Activated gamma-delta T cell treated with anti-CD3 and anti-CD28 coated beads, Interleukin-2, amount 50 U/mL, for 16 hours (primary cell): ENCODE measurements around the gene SPATA16.
"Not testable (repeated sequence)": the region's sequence is repeated elsewhere in the genome, so short reads cannot be mapped to it uniquely, and the experiment has no call there.

Experiments used
- DNase-seq: peaks from one replicate; pipeline ENCODE4 v3.0.0-alpha.2; 2020; ENCODE audit warnings: low read depth

The SPATA16 gene

GRCh38 chr3:172879381-172879780 is 261.7 kb downstream of the SPATA16 start:
- DNase-seq = not testable (repeated sequence)

DNA sequence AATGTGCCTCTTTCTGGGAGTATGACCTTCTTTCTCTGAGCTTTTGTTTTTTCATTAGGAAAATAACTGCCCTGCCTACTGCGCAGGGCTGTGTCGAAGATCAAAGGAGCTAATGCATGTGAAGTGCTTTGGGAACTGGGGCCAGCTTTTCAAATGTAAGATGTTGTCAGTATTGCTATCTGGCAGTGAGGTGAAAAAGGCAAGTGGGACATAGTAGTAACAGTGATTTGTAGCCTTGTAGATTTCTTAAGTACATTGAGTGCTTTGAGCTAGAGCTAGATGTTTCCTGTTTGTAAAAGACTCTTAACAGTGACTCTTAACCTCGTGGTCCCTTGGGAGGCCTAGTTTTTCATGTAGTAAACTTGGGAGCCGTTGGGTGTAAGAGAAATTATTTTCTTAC is 264.0 kb downstream of the SPATA16 start:
- no peak for DNase-seq

GRCh38 chr3:172876297-172876696 is 264.7 kb downstream of the SPATA16 start:
- DNase-seq = no peak

GRCh38 chr3:172875039-172875438 is 266.0 kb downstream of the SPATA16 start:
- no peak for DNase-seq

DNA sequence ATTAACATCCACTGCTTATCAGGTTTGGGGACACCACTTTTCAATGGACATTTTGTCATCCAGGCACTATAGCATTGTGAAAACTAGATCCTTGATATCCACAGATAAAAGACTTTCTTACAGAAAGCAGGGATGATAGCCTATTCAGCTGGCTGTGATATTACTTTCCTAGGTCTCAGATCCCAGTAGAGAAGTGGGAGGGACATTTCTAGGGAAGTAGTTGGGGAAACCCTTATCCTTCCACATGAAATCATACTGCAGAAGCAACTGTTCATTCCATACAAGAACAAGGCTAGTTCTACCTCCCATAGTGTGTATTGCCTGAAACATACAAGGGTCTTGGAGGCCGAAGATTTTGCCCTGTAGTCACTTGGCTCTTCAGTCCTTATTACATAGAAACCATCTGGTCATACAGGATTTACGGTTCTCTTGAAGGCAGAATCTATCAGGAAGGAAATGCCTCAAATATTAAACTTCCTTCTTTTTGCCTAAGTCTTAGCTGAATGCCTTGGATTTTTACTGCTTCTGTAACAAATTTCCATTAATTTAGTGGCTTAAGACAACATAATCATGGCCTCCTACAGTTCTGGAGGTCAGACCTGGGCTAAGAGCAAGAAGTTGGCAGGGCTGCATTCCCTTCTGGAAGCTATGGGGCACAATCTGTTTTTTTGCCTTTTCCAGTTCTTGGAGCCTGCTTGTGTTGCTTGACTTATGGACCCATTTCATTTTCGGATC is 271.1 kb downstream of the SPATA16 start:
- no peak for DNase-seq

GRCh38 chr3:172869368-172869771 is 271.7 kb downstream of the SPATA16 start:
- DNase-seq = no peak

- DNase-seq = no peak
Measured at GRCh38 chr3:172868582-172869200, 272.3 kb downstream of the SPATA16 start.

DNA sequence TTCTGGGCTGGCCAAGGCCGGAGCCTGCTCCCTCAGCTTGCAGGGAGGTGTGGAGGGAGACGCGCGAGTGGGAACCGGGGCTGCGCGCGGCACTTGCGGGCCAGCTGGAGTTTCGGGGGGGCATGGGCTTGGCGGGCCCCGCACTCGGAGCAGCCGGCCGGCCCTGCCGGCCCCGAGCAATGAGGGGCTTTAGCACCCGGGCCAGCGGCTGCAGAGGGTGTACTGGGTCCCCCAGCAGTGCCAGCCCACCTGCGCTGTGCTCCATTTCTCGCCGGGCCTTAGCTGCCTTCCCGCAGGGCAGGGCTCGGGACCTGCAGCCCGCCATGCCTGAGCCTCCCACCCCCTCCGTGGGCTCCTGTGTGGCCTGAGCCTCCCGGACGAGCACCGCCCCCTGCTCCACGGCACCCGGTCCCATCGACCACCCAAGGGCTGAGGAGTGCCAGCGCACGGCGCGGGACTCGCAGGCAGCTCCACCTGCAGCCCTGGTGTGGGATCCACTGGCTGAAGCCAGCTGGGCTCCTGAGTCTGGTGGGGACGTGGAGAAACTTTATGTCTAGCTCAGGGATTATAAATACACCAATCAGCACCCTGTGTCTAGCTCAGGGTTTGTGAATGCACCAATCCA is 274.2 kb downstream of the SPATA16 start:
- not testable (repeated sequence) for DNase-seq

- no peak for DNase-seq
Measured at GRCh38 chr3:172859041-172859440, 282.0 kb downstream of the SPATA16 start.

DNA sequence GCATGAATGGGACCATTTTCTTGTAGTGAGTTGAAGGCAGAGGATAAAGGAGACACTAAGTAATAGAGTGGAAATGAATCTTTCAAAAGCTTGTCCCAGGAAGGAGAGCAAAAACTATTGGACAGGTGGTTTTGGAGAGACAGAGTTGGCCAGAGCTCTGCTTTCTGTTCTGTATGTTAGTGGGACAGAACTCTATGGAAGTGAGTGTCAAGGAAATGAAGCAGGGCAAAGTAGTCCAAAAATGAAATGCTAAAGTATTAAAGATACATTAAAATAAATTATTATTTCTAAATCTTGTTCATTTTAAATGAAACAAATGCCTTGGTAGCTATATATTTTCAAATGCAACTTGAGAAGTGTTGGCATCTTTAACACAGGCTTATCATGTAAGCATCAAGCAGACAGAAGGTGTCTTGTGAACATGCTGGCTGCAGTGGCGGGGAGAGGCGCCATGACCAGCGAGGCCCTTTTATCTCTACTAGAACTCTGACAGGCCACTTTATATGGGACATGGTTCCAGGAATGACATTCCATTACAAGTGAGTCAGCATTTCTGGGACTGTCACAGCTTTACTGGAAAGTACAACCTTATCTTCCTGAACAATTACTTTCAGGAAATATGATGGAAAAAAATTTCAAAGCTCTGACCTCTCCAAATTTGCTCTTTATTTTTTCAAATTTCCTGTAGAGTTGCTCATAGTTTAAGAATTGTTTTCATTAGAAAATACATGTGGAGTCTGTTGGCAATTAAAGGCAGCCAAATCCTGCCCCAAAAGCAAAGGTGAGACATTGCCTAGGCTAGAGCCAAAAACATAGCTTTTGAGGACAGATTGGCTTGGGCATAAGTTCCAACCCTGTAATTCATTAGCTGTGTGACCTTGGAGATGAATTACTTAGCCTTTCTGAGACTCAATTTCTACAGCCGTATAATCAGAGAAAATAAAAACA is 284.0 kb downstream of the SPATA16 start:
- DNase-seq = no peak

GRCh38 chr3:172855037-172855436 is 286.0 kb downstream of the SPATA16 start:
- DNase-seq = no peak

DNA sequence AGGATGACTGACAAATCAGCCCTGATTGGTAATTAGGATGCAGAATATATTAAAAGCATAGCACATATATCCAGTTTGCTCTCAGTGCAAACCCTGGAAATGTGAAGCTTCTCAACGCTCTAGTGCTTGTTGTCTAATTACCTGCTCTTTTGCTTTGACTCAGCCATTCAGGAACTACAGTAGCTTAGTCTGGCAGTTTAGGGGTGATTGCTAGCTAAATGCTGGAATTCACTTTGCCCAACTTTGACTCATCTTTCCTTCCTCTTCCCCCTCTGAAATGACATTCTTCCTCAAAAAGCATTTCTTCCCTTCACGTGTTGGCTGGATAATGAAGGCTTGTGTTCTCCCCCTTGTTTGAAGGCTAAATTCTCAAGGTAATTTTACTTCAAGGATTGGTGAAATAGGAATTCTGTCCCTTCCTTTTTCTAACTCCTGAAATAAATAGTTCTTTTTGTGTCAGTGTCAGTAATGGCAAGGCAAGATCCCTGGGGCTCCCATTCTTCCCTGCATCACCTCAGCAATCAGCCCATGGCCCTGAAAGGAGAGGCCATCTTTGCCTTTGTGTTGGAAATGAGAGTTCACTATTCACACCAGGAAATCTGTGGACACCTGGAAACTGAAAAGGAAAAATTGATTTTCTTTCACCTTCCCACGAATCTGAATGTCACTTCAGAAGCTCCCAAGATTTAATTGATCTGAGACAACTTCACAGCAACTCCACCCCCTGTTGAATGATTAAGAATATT is 286.9 kb downstream of the SPATA16 start:
- DNase-seq = no peak

- DNase-seq = no peak
Measured at GRCh38 chr3:172853005-172853404, 288.0 kb downstream of the SPATA16 start.

- DNase-seq = no peak
Measured at GRCh38 chr3:172848910-172849309, 292.1 kb downstream of the SPATA16 start.

DNA sequence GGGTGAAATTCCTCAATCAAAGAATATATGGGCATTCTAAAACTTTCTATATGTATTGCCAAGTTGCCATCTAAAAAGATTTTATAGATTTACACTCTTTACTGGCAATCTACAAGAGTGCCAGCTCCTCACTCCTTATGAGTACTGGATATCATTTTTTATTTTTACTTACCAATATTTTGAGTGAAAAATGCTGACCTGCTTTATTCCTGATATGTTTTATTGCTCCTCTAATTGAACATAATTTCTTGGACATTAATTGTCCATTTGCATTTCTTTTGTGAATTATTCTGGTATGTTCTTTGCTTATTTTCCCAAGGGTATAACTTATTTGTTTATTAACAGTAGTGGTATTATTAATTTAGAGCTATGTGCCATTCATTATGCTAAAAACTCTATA is 293.7 kb downstream of the SPATA16 start:
- DNase-seq = no peak

DNA sequence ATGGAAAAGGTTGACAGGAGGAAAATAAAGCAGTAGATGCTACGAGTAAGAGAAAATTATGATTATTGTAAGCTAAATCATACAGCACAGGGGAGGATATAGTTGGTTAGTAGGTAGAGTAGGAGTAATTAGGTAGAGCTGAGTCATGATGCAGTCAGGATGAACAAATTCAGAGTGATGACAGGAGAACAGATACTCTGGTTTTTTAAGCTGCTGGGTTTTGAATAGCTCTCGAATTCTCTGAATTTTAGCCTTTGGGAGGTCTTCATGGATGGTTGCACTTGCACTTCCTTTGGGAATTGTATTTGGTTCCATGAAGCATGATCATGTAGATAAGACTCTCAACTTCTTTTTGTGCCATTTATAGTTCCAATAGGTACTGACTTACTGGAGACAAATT is 294.3 kb downstream of the SPATA16 start:
- no peak for DNase-seq

DNA sequence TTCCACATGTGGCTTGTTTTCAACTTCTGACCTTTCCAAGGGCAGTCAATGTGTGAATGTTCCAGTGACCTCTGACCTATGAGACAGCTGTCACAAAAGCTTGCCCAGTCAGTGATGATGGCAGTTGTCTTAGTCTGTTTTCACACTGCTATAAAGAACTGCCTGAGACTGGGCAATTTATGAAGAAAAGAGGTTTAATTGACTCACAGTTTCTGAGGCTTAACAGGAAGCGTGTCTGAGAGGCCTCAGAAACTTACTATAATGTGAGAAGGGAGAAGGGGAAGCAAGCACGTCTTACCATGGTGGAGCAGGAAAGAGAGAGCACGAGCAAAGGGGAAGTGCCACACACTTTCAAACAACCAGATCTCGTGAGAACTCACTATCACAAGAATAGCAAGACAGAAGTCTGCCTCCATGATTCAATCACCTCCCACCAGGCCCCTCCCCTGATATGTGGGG is 294.9 kb downstream of the SPATA16 start:
- DNase-seq = no peak

DNA sequence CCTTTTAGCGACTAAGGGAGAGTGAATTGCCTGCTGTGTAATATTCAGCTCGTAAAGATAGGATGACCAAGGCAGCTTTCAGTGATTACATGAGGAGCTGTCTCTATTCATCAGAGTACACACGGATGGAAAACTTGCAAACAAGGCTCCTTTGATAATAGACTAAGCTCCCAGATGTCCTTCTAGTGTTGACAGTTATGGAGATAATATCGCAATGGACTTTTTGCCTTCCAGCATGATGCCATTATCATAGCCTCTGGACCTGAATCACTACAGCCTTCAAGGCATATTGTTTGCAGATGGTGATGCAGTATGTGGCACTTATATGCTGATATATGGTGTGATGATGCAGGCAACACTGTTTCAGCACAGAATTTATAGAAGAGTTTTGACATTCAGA is 296.6 kb downstream of the SPATA16 start:
- no peak for DNase-seq

DNA sequence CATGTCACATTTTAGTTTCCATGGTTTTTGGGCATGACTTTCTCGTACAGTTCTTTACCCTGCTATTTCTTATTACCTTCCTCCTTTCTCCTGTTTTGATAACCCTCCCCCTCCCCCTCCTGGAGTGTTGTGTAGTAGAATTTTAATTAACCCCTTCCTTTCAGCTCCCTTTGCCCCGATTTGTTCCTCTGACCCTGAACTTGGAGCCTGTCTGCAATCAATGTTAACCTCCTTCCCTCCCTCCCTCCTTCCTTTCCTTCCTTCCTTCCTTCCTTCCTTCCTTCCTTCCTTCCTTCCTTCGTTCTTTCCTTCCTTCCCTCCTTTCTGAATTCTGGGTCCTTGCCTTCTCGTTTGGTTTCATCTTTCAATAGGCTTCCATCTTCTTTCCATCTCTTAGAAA is 300.1 kb downstream of the SPATA16 start:
- no peak for DNase-seq

GRCh38 chr3:172840463-172840862 is 300.6 kb downstream of the SPATA16 start:
- DNase-seq = no peak

DNA sequence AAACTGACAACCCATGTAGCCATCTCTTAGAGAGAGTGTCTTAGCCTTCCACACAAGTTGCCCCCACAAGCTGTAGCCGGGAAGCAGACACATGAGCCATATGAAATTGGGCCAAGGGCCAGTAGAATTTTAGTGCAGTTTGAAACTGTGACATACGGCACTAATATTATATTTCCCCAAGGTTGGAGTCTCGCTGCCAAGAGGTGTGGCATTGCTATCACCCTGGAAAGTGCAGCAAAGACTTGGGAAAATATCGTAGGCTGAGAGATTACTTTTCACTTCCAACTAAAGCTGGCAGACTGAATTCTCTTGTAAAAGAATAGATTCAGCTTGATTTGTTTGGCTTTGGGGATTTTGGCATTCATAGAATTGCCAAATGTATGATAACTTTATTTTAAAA is 301.4 kb downstream of the SPATA16 start:
- DNase-seq = no peak
